ENCODE data around the gene MIA2.

DNA sequence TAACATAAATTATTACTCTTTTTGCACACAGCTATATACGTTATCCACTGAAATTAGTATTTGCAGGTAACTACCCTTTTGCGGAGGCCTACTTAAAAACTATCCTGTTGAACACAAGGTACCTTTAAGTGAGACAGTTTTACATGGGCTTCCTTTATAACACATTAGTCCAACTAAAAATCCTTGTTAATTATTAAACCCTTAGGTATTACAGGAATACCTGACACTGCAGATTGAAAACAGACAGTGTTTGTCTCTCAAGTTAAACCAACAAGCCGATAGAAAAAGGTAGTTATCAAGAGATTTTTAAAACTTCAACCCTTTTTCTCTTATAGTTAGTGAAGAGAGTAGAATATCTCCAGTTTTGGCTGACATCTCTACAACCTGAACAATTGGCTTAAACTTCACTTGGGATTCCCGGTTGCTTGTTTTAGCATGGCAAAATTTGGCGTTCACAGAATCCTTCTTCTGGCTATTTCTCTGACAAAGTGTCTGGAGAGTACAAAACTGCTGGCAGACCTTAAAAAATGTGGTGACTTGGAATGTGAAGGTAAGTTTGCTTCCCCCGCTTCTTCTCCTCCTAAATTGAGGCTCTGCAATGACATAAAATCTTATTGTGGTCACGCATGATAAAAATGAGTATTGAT is at the start of gene MIA2:
- TF ChIP-seq, protein P1, sequence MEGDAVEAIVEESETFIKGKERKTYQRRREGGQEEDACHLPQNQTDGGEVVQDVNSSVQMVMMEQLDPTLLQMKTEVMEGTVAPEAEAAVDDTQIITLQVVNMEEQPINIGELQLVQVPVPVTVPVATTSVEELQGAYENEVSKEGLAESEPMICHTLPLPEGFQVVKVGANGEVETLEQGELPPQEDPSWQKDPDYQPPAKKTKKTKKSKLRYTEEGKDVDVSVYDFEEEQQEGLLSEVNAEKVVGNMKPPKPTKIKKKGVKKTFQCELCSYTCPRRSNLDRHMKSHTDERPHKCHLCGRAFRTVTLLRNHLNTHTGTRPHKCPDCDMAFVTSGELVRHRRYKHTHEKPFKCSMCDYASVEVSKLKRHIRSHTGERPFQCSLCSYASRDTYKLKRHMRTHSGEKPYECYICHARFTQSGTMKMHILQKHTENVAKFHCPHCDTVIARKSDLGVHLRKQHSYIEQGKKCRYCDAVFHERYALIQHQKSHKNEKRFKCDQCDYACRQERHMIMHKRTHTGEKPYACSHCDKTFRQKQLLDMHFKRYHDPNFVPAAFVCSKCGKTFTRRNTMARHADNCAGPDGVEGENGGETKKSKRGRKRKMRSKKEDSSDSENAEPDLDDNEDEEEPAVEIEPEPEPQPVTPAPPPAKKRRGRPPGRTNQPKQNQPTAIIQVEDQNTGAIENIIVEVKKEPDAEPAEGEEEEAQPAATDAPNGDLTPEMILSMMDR (IDR thresholded peaks at IDR 0.05), result no peak
- no peak for TF ChIP-seq POLR2A (IDR thresholded peaks at IDR 0.05)

Measured in body of pancreas (tissue), 4 donors.